Prostate gland (tissue), 2 donors: ENCODE results near the gene FAM111B.
"Not testable (repeated sequence)": the region's sequence is repeated elsewhere in the genome, so short reads cannot be mapped to it uniquely, and the experiment has no call there.

Source experiments
- CTCF ChIP-seq, 4 experiments: fragments of 200-600 bp in 2 of 4; fragments of 450-650 bp in 2 of 4; sonication (generic) in 2 of 4; IDR thresholded peaks; 1 replicate in 3 of 4; 2 replicates in 1 of 4; pipeline ENCODE4 v1.5.1; 2016 to 2019; ENCODE audit warnings: antibody characterized with exemption in 4 of 4, mild to moderate bottlenecking in 2 of 4, moderate library complexity in 2 of 4
- POLR2AphosphoS5 ChIP-seq: sonication (generic); formaldehyde crosslinking; IDR thresholded peaks from one replicate; pipeline ENCODE4 v1.6.1; 2017; ENCODE audit warnings: antibody characterized with exemption

- not testable (repeated sequence) for TF ChIP-seq POLR2AphosphoS5; CTCF (IDR thresholded peaks at IDR 0.05)
Observed at GRCh38 chr11:59080421-59080820, 26.6 kb upstream of the FAM111B start.
